ENCODE data around the gene MEAF6. TPM values are rescaled to one million over a fixed set of nuclear protein-coding genes. Genes with fewer than 3 reads are reported as not detected.

Gene MEAF6
- total RNA-seq, 1 experiment from 2014 or later, result 98.8 TPM

DNA sequence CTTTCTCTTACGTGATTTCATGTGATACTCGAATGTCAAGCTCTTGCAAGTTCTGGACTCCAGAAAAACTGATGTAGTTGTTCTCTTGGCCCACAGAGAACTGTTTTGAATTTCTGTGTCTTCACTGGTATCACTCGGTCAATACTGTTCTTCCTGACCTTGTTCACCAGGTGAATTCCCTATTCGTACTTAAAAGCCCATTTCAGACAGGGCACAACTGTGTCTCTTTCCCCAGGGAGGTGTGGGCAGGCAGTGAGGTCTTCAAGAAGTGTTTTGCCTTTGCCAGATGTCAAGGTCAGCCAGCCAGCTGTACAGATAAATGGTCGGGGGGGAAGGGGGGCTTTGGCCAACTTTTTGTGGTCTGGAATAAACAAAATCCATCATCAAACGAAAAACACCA, 67.7 kb downstream of the MEAF6 start:
- no peak for DNase-seq (ENCODE audit: low read depth)

DNA sequence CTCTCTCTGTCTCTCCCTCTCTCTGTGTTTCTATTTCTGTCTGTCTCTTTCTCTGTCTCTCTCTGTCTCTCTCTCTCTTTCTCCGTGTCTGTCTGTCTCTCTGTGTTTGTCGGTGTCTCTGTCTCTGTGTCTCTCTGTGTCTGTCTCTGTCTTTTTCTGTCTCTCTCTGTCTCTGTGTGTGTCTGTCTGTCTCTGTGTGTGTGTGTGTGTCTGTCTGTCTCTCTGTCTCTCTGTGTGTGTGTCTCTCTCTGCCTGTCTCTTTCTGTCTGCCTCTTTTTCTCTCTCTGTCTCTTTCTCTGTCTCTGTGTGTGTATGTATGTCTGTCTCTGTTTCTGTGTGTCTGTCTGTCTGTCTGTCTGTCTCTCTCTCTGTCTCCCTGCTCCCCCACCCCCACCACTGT, 71.9 kb downstream of the MEAF6 start:
- DNase-seq (ENCODE audit: low read depth), result no peak

Other genes with a start within 250 kb of the MEAF6 start
- gene ZC3H12A, start 40.2 kb downstream of the MEAF6 start, total RNA-seq (2014; rRNA removed; shearing (Covaris generic)), result 15.2 and 18.1 TPM in 2 replicates
- 24.2 and 28.2 TPM in 2 replicates for gene SNIP1, start 39.5 kb upstream of the MEAF6 start, total RNA-seq (2014; rRNA removed; shearing (Covaris generic))
- 3.8 and 9.3 TPM in 2 replicates for gene DNALI1, start 42.2 kb upstream of the MEAF6 start, total RNA-seq (2014; rRNA removed; shearing (Covaris generic))
- 140 and 144 TPM in 2 replicates for gene GNL2, start 81.2 kb upstream of the MEAF6 start, total RNA-seq (2014; rRNA removed; shearing (Covaris generic))
- not detected in 2 replicates for gene RSPO1, start 120.1 kb upstream of the MEAF6 start, total RNA-seq (2014; rRNA removed; shearing (Covaris generic))
- 33.6 and 44.3 TPM in 2 replicates for gene CDCA8, start 177.8 kb upstream of the MEAF6 start, total RNA-seq (2014; rRNA removed; shearing (Covaris generic))

Measured in Daoy (cell line).